Adrenal gland (tissue), 5 donors: Measurements from ENCODE around the gene L3MBTL2.

Source experiments
- POLR2A ChIP-seq, 2 donors: fragments of 450-650 bp; IDR thresholded peaks; one replicate each; pipeline ENCODE4 v1.6.1; 2017; ENCODE audit warnings: antibody characterized with exemption in 2 of 2, mild to moderate bottlenecking in 2 of 2, moderate library complexity in 1 of 2
- TF ChIP-seq, protein P1 (sequence below), 6 experiments: fragments of 450-650 bp in 4 of 6; fragments of 200-600 bp in 2 of 6; sonication (generic) in 1 of 6; IDR thresholded peaks; 1 replicate in 5 of 6; 2 replicates in 1 of 6; pipeline versions ENCODE4 v1.5.1 to v1.8.0; 2016 to 2021; ENCODE audit warnings: antibody characterized with exemption in 6 of 6, mild to moderate bottlenecking in 2 of 6, moderate library complexity in 1 of 6
- donor health status: DM: no; HTN: no; CAD: no.

DNA sequence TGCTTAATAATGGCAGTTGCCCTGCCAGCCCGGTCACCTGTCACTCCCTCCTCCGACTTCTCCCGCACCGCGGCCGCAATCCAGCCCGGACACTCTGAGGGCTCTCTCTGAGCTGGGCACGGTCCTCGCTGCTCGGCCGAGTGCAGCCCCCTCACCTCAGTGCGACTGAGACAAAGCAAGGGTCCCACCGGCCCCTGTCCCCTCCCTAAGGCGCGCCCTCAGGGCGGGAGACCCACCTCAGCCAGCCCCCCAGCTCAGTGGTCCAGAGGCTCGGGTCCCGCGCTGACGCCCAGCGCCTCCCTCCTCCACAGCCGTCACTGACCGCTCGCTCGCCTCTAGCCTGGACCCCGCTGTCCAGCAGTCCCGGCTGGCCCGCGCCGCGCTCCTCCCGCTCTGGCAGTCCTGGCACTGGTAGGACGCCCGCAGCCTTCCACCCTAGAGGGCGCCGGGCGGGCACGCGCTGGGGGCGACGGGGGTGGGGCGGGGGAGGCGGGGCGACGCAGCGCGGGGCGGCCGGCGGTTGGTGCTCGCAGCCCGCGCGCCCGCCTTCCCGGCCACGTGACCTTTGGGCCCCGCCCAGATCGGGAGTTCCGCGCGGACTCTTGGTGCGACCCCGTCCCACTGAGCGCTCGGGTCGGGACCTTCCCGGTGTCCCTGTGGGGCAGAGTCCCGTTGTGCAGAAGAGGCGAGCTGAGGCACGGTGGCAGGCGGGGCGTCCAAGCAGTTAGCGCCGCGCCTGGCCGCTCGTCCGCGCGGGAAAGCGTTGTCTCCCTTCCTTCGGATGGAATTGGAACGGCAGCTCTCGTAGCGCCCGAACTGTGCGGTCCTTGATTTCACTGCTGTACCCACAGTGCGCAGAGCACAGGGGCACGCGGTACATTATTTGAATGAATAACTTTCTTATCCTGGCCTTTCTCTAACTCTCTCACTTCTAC lies 7.8 kb upstream of the L3MBTL2 start:
- TF ChIP-seq, protein P1, sequence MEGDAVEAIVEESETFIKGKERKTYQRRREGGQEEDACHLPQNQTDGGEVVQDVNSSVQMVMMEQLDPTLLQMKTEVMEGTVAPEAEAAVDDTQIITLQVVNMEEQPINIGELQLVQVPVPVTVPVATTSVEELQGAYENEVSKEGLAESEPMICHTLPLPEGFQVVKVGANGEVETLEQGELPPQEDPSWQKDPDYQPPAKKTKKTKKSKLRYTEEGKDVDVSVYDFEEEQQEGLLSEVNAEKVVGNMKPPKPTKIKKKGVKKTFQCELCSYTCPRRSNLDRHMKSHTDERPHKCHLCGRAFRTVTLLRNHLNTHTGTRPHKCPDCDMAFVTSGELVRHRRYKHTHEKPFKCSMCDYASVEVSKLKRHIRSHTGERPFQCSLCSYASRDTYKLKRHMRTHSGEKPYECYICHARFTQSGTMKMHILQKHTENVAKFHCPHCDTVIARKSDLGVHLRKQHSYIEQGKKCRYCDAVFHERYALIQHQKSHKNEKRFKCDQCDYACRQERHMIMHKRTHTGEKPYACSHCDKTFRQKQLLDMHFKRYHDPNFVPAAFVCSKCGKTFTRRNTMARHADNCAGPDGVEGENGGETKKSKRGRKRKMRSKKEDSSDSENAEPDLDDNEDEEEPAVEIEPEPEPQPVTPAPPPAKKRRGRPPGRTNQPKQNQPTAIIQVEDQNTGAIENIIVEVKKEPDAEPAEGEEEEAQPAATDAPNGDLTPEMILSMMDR (IDR thresholded peaks at IDR 0.05): peak in 2 of 6 experiments; percentile 19 to 25
- TF ChIP-seq POLR2A (IDR thresholded peaks at IDR 0.05): peak in 1 of 2 donors; percentile 39
